ENCODE results near the gene INO80E. TPM values are rescaled to one million over a fixed set of nuclear protein-coding genes. Genes with fewer than 3 reads are reported as not detected.
"Not testable (repeated sequence)": the region's sequence is repeated elsewhere in the genome, so short reads cannot be mapped to it uniquely, and the experiment has no call there.

Gene INO80E
- total RNA-seq, 1 experiment from 2014 or later: 184 TPM

DNA sequence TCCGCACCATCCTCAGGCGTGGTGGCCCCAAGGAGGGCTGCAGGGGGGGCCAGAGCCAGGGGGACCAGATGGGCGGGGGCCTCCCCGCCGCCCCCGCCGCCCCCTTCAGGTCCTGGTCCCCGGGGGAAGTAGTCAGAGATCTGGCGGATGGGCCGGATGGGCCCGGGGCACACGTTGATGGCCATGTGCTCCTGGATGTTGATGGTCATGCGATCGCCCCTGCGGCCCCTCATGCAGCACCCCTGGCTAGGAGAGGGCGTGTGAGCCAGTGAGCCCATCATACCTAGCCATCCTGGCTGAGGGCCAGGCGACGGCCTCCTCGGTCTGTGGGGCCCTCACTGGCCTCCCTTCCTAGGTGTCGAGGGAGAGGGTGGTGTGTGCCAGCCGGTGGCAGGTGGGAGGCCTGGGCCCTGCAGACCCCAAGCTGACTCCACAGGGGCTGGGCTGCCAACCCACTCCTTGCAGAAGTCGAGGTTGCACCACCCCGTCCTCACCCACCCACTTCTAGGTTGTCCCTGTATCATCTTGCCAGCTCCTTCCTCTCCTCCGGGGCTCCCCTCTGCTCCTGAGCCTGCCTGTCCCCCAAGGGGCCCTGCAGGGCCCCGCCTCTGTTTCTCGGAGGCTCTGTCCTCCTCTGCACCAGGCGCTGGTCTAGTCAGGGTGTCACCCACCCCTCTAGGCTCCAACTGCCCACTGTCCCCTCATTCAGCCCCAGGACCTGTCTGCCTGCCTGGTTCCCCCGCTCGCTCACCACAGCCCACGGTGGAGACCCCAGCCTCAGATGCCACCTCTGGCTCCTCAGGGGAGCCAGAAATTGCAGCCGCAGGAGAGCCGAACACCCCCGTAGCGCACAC, 14.2 kb downstream of the INO80E start:
- DNase-seq (ENCODE audit: low spot score): no peak

DNA sequence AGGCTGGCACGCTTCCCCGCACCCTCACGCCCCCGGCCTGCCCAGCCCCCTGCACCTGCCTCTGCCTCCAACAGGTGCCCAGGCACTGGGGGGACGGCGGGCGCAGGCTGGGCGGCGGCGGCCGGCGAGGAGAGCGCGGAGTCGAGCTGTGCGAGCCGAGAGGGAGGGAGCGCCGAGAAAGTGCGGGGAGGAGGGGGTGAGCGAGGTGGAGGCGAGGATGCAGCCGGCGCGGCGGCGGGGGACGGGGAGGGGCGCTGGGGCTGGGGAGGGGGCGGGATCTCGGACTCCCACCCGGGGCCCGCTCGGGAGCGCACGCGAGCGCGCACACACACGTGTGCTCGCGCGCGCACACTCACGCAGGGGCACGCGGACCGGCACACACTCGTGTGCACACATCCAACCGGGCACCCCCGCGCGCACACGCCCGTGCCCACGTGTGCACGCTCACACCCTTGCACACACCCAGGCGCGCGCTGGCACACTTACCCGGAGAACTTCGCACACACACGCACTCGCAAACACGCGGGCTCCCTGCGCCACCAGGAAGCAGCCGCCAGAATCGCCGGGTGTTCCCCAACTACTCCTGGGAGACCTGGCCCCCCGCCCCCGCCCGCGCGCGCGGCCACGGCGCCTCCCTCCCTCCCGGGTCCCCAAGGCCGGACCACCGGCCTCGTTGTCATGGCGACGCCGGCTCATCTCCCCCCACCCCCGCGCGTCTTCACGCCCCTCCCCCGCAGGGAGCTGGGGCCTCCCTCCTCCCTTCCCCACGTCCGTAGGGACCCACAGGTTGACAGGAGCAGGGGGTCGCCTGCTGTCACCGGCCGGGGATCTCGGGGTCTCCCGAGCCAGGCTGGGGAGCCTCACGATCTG, 15.0 kb downstream of the INO80E start, which contains the start of gene DOC2A:
Gene DOC2A (minus strand): TSS at position 184 of the 870 bp plus-strand sequence. CDS start 805 bp downstream, outside the sequence.
- no peak for DNase-seq (ENCODE audit: low spot score)

DNA sequence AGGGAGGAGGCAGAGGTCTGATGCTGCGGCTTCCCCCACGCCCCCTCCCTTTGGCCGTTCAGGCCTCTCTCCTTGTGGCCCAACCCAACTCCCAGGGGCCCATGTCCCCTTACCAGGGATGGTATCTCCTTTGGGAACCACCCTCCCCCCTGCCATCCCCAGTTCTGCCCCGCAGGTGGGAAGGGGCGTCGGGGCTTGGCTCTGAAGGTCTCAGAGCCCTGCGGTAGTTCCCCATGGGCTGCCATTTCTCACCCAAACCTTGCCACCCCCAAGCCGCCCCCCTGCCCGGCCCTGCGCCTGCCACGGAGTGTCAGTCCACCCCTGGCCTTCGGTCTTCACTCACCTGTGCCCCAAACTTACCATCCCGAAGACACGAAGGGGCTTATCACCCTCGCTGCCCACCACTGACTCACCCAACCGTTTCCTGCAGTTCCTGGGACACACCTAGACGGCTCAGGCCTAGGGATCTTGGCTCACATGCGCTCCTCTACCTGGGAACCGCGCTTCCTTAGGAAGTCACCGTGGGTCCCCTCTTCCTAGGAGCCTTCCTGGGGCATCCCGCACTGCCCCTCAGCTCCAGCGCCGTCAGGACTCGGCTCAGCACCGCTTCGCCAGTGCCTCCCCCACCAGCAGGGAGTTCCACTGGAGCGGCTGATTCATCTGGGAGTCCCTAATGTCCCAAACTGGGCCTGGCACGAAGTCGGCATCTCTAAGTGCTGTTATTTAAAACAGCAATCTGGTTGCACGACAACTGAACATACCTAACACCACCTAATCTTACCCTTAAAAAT, 15.9 kb downstream of the INO80E start:
- DNase-seq (ENCODE audit: low spot score): no peak

DNA sequence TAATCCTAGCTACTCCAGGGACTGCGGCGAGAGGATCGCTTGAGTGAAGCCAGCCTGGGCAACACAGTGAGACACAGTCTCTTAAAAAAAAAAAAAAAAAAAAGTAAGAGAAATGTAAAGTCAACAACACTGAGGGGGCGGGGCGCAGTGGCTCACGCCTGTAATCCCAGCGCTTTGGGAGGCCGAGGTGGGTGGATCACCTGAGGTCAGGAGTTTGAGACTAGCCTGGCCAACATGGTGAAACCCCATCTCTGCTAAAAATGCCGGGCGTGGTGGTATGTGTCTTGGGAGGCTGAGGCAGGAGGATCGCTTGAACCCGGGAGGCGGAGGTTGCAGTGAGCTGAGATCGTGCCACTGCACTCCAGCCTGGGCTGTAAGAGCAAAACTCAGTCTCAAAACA, 16.6 kb downstream of the INO80E start:
- not testable (repeated sequence) for DNase-seq (ENCODE audit: low spot score)

DNA sequence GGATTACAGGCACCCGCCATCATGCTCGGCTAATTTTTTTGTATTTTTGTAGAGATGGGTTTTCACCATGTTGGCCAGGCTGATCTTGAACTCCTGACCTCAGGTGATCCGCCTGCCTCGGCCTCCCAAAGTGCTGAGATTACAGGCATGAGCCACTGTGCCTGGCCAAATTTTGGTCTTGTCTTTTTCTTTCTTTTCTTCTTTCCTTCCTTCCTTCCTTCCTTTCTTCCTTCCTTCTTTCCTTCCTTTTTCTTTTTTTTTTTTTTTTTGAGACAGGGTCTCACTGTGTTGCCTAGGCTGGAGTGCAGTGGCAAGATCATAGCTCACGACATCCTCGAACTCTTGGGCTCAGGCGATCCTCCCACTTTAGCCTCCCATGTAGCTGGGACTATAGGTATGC, 19.4 kb downstream of the INO80E start:
- DNase-seq (ENCODE audit: low spot score): not testable (repeated sequence)

DNA sequence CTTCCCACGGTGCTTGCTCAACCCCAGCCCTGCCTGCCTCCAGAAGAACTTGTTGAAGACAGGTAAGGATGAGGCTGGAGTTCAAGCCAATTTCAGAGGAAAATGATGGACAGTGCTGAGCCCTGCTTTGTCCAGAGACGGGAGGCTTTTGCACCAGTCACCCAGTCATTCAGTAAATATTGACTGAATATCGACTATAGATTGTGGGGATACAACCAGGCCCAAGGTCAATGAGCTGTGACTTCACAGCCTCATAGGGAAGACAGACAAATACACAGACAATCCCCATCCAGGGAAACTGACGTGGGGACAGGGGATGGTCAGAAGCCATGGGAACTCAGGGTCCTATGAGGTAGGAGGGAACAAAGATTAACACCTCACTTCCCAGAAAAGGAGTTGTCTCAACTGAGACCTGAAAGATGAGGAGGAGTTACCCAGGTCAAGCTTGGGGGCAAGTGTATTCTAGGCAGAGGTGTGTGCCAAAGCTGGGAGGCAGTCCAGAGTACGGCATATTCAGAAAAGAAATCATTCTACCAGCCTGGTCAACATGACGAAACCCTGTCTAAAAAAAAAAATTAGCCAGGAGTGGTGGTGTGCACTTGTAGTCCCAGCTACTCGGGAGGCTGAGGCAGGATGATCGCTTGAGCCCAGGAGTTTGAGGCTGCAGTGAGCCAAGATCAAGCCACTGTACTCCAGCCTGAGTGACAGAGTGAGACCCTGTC, 20.7 kb downstream of the INO80E start:
- DNase-seq (ENCODE audit: low spot score): no peak

DNA sequence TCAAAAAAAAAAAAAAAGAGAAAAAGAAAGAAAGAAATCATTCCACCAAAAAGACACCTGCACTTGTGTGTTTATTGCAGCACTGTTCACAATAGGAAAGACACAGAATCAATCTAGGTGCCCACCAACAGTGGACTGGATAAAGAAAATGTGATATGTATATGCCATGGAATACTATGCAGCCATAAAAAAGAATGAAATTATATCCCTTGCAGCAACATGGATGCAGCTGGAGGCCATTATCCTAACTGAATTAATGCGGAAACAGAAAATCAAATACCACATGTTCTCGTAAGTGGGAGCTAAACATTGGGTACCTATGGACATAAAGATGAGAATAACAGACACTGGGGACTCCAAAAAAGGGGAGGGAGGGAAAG, 21.2 kb downstream of the INO80E start:
- DNase-seq (ENCODE audit: low spot score): no peak

DNA sequence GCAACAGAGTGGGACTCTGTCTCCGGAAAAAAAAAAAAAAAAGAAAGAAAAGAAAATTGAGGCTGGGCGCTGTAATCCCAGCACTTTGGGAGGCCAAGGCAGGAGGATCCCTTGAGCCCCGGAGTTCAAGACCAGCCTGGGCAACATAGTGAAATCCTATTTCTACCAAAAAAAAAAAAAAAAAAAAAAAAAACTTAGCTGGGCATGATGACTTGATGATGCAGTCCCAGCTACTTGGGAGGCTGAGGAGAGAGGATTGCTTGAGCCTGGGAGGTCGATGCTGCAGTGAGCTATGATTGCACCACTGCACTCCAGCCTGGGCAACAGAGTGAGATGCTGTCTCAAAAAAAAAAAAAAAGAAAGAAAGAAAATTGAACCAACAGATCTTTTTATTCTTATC, 21.9 kb downstream of the INO80E start:
- DNase-seq (ENCODE audit: low spot score): not testable (repeated sequence)

DNA sequence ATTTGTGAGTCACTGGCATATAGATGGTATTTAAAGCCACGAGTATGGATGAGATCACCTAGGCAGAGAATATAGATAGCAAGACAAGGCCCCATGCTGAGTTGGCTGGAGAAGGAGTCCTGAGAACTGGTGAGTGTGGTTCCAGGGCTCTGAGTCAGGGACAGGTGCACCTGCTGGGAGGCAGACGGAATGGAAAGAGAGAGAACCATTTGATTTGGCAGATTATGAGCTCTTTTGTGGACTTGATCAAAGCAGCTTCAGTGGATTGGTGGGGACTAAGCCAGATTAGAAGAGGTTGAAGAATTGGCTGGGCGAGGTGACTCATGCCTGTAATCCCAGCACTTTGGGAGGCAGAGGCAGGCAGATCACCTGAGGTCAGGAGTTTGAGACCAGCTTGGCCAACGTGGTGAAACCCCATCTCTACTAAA, 22.7 kb downstream of the INO80E start:
- peak; percentile 64 for DNase-seq (ENCODE audit: low spot score)

DNA sequence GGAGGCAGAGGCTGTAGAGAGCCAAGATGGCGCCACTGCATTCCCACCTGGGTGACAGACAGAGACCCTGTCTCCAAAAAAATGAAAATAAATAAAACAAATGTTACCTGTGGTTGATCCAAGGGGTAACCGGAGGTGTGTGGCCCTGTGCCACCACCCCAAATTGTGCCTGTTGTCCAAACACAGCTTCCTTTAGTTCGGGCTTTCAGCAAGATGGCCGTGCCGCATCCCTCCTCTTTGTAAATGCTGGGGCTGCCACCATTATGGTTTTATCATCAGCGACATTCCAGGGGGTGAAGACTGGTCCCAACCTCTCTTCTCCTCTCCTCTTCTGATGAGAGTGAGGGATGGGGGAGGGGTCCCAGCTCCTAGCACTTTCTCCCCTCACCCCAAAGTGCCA, 26.8 kb downstream of the INO80E start, which contains the start of gene C16orf92:
Gene C16orf92 (plus strand): TSS at position 312 of the 400 bp plus-strand sequence. CDS start 143 bp downstream, outside the sequence.
- DNase-seq (ENCODE audit: low spot score): no peak

DNA sequence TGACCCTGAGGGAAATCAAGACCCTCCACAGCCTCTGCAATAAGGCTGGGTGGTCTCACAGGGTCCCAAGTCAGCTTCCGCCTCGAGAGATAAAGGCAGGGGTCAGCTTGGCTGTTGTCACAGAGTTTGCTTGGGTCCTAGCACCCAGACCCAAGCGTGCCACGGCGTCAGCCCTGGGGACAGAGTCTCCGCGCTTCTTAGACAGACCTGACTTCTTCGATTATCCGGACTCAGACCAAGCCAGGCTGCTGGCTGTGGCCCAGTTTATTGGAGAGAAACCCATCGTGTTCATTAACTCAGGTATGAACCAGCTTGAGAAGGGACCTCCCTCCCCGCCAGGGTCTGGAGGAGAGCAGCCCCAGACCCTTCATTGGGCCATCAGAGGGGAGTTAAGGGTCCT, 27.5 kb downstream of the INO80E start:
- no peak for DNase-seq (ENCODE audit: low spot score)

DNA sequence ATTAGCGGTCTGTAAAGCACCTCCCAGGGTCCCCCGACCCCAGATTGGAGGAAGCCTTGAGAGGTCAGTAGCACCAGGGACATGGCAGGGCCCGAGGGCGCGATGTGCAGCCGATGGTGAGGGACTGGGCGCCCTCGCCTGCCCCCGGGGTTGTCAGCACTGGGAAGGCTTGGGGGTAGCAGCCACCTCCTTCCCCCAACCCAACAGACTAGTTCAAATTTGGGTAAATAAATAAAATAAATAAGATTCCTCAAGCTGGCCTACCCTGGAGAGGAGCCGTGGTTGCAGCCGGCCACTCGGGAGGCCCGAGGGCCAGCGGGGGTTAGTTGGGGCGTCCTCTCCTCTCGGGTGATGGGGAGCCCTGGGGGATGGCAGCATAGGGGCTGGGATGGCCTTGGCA, 28.4 kb downstream of the INO80E start:
- no peak for DNase-seq (ENCODE audit: low spot score)

DNA sequence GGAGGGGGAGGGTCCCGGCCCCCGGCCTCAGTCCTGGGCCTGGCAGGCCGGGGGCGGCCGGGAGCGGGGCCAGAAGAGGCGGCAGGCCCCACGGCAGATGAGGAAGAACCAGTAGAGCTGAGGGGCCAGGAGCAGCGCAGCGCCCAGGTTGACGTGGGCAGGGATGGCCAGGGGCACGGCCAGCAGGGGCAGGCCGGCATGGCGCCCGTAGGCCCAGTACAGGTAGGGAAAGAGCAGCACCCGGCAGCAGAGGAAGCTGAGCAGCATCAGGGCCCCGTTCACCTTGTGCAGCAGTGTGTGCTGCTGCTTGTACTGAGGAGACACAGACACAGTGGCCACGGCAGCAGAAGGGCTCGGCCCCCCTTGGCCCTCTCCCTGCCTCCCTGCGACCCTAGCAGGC, 29.1 kb downstream of the INO80E start:
- DNase-seq (ENCODE audit: low spot score): no peak

DNA sequence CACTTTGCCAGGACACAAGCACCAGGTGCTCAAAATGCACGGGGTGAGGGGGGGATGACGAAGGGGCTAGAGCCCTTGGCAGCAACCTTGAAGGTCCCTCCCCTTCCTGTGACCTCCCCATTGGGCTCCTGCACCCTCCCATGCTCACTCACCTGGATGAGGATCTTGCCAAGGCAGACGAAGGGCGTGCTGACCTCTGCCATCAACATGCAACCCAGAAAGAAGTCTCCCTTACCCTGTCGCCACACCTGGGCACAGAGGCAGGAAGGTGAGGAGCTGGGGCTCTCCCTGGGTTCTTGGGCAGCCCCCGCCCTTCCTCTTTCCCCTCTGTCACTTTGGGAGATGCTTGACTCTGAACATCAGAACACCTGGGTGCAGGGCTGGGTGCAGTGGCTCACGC, 29.5 kb downstream of the INO80E start:
- no peak for DNase-seq (ENCODE audit: low spot score)

DNA sequence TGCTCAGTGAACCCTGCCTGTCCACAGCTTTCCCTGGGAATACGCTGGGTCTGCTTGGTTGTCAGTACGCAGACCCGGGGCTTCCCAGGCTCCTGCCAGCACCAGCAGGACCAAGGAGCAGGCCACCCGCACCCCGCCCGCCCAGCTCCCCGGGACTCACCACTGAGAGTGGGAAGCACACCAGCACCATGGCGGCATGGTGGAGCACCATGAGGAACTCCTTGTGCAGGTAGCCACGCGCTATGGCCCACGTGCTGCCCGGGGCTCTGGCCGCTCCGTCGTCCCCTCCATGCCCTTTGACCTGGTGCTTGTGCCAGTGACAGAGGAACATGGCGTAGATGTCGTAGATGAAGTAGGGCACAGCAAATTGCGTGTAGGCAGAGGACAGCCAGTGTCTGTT, 30.4 kb downstream of the INO80E start:
- DNase-seq (ENCODE audit: low spot score): no peak

DNA sequence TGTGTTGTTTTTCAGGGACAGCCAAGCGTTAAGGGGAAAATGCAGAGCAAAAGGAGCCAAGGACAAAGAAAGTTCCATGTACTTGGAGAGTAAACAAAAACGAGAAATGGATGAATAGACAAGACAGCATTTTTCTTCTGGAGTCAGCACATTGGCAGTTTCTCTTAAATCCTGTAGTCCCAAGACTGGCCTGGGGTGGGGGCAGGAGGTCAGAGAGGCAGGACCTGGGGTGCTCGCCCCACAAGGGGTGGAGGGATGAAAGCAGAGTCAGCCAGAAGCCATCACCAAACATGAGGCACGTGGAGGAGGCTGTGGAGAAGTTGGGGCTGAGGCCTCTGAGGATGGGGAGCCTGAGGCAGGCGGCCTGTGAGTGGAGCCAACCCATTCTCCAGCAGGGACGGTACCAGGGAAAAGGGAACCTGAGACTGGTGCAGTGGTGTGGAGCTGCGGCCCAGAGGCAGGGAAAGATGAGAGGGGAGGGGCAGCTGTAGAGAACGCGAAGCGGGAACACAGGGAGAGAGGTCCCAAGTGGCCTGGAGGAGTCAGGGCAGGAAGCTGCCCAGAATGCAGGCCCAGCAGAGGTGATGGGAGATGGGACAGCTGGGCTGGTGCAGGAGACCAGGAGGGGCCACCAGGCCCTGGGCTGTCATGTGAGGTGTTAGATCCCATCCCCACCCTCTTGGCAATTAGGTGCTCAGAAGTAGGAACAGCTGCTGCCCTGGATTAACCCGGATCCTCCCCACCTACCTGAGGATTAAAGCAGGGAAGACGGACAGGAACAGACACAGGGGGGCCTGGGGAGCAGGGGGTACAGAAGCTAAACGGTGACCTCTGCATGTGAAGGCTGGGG, 31.8 kb downstream of the INO80E start:
- no peak for DNase-seq (ENCODE audit: low spot score)

DNA sequence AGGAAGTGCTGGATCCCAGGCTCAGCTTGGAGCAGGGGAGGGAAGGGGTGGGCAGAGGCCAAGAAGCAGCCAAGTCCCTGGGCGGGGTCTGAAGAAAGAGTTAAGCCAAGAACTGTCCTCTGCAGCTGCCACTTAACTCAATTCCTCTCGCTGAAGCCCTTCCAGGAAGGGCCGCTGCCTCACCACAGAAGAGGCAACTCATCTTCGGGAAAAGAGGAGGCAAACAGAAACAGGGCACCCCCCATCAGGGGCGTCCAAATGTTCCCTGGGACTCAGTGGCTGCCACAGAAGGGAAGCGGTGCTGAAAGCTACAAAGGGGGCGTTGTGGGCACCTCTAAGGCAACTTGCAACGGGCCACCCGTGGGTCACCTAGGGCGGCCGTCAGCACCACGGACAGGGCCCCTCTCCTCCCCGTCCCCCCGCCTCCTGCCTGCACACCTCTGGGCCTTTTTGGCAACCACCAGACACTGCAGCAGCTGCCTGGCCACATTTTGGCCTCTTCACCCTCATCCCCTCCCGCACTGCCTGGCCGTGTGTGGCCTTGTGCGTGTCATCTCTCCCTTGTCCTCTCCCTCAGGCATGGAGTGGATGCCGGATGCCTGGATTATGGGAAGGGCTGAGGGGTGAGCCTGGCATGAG, 32.5 kb downstream of the INO80E start:
- DNase-seq (ENCODE audit: low spot score): peak; percentile 13

DNA sequence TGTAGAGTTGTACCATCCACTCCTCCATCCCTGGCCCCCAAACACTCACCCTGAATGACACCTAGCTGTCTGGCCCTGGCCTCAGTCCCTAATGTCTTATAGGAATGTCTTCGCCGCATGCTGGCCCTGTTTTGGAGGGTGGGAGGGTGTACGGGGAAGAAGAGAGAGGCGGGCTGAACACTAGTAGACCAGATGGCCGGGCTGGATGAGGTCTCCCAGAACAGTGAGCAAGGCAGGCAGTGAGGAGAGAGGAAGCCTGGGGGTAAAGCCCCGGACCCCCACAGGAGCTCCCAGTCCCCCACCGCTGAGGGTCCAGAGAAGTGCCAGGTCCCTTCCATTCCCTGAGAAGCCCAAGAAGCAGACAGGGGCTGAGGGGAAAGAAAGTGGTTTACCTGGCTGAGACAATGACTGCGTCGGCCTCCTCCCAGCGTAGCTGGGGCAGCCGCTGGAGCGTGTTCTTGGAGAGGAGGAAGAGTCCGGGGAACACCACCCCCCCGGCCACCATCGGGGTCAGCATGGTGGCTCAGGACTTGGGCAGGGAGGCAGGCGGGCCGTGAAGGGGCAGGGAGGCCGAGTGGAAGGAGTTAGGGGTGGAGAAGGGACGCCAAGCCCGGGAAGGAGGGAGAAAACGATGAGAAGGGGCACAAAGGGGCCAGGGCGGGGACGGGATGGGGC, 34.1 kb downstream of the INO80E start:
- DNase-seq (ENCODE audit: low spot score): no peak

DNA sequence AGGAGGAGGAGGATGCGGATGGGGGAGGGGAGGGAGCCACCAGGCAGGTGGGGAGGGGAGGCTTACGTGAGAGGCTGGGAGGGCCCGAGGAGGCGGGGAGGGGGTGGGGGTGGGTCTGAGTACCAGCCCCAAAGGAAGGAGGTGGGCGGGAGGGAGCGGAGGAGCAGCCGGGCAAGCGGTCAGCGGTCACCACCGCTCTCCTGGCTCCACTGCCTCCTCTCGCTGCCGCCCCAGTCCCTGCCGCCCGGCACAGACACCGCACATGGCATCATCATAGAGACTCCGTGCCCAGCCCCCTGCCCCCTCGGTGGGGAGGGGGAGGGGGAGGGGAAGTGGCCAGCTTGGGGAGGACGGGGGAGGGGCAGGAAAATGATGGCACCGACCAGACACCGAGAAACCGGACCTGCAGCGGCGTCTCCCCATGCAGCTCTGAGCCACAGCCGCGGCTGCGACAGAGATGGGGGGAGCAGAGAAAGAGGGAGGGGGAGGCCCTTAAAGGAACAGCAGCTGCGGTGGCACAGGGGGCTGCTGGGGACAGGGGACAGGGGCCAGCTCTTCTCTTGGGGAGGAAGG, 34.9 kb downstream of the INO80E start, which contains the start of gene TLCD3B:
Gene TLCD3B (minus strand): TSS at position 431 of the 573 bp plus-strand sequence. CDS start 744 bp downstream, outside the sequence.
- no peak for DNase-seq (ENCODE audit: low spot score)

Measured in A172 (cell line).